Measurements from ENCODE around the gene RCOR1.

DNA sequence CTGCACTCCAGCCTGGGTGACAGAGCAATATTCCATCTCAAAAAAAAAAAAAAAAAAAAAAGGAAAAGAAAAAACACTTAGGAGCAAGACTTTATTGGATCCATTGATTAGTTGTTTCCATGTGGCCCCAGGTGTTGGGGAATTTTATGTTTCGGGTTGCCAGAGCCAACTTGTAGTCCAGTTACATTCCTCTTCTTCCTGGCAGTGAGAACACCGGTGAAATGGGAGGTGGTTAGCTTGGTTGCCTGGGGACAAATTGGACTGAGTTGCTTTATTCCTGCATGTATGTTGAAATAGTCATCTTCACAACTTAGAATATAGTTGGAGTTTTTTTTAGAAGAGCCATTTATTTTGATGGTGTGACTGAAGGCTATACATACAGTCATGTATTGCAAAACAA is 12.6 kb downstream of the RCOR1 start:
- TF ChIP-seq CTCF (IDR thresholded peaks at IDR 0.05): no peak
- no peak for TF ChIP-seq POLR2A (IDR thresholded peaks at IDR 0.05)
